GM23338 (cell line): ENCODE results near the gene KDM4E. TPM values are rescaled to one million over a fixed set of nuclear protein-coding genes. Genes with fewer than 3 reads are reported as not detected.

Experiments
- ATAC-seq: fragments of 200-7000 bp; cut with Tn5 transposase; 3 replicates; pipeline ENCODE4 v1.9.1; 2020
- DNase-seq: peaks from one replicate; pipeline ENCODE4 v3.0.0-alpha.2; 2015; ENCODE audit warnings: low spot score
- H2AFZ ChIP-seq: fragments of 200-600 bp; sonication (generic); 2 replicates; pipeline ENCODE4 v1.8.0; 2016; ENCODE audit warnings: antibody characterized with exemption, mild to moderate bottlenecking, moderate library complexity
- H3F3A ChIP-seq: fragments of 200-600 bp; sonication (generic); replicated peaks from 2 replicates; pipeline ENCODE4 v1.8.0; 2017; ENCODE audit warnings: antibody characterized with exemption, mixed run types, low read depth
- H3K27ac ChIP-seq: fragments of 200-600 bp; sonication (generic); 2 replicates; pipeline ENCODE4 v1.6.1; 2016; ENCODE audit warnings: low read depth
- H3K27me3 ChIP-seq: fragments of 200-600 bp; sonication (generic); 2 replicates; pipeline ENCODE4 v1.8.0; 2016; ENCODE audit warnings: mild to moderate bottlenecking, mixed run types, moderate library complexity; ENCODE audit not compliant: insufficient read depth
- H3K36me3 ChIP-seq: fragments of 200-600 bp; sonication (generic); 2 replicates; pipeline ENCODE4 v1.8.0; 2016; ENCODE audit warnings: mild to moderate bottlenecking; ENCODE audit not compliant: insufficient read depth
- H3K4me1 ChIP-seq: fragments of 200-600 bp; sonication (generic); 2 replicates; pipeline ENCODE4 v1.8.0; 2016; ENCODE audit warnings: mild to moderate bottlenecking, moderate library complexity; ENCODE audit not compliant: insufficient read depth
- H3K4me2 ChIP-seq: fragments of 200-600 bp; sonication (generic); 2 replicates; pipeline ENCODE4 v1.7.1; 2017; ENCODE audit warnings: mixed run types
- H3K4me3 ChIP-seq: fragments of 200-600 bp; sonication (generic); 2 replicates; pipeline ENCODE4 v1.6.1; 2016; ENCODE audit warnings: mixed run types
- H3K79me2 ChIP-seq: fragments of 200-600 bp; sonication (generic); replicated peaks from 2 replicates; pipeline ENCODE4 v1.8.0; 2017; ENCODE audit warnings: mild to moderate bottlenecking; ENCODE audit not compliant: insufficient read depth
- H3K9me2 ChIP-seq: fragments of 200-600 bp; sonication (generic); 2 replicates; pipeline ENCODE4 v1.8.0; 2017; ENCODE audit not compliant: insufficient read depth
- H4K20me1 ChIP-seq: fragments of 200-600 bp; sonication (generic); replicated peaks from 2 replicates; pipeline ENCODE4 v1.8.0; 2017; ENCODE audit warnings: mild to moderate bottlenecking; ENCODE audit not compliant: insufficient read depth
- H3K27ac Mint-ChIP-seq: 2 replicates; pipeline ENCODE4 v1.8.0; 2020; ENCODE audit warnings: inconsistent platforms, mild to moderate bottlenecking, moderate library complexity, mixed read lengths
- H3K27me3 Mint-ChIP-seq: 3 replicates; pipeline ENCODE4 v1.8.0; 2022; ENCODE audit warnings: low read depth, mild to moderate bottlenecking, moderate library complexity, mixed read lengths, inconsistent platforms; ENCODE audit not compliant: insufficient read depth, poor library complexity
- H3K36me3 Mint-ChIP-seq: 3 replicates; pipeline ENCODE4 v1.8.0; 2021; ENCODE audit warnings: low read depth, mild to moderate bottlenecking, inconsistent platforms, moderate library complexity, mixed read lengths
- H3K4me1 Mint-ChIP-seq: 3 replicates; pipeline ENCODE4 v1.8.0; 2020; ENCODE audit warnings: mild to moderate bottlenecking, inconsistent platforms, mixed read lengths
- H3K4me3 Mint-ChIP-seq: 3 replicates; pipeline ENCODE4 v1.8.0; 2021; ENCODE audit warnings: moderate library complexity, mild to moderate bottlenecking, inconsistent platforms, mixed read lengths
- H3K9me3 Mint-ChIP-seq: 3 replicates; pipeline ENCODE4 v1.8.0; 2020; ENCODE audit warnings: moderate library complexity, mild to moderate bottlenecking, inconsistent platforms, mixed read lengths
- CREB1 ChIP-seq: fragments of 250-450 bp; sonication (Bioruptor Pico); IDR thresholded peaks from 2 replicates; pipeline ENCODE4 v1.5.0; 2020; ENCODE audit warnings: low read depth, mild to moderate bottlenecking, moderate library complexity
- CTCF ChIP-seq, 2 experiments: fragments of 200-600 bp in 1 of 2; sonication (generic) in 1 of 2; conservative IDR thresholded peaks; 2 replicates each; pipeline versions ENCODE4 v1.5.1 to v1.6.1; 2016 to 2017; ENCODE audit warnings: antibody characterized with exemption in 2 of 2, low read depth in 2 of 2, mild to moderate bottlenecking in 2 of 2, moderate library complexity in 1 of 2
- ETS1 ChIP-seq: IDR thresholded peaks from 2 replicates; pipeline ENCODE4 v1.6.1; 2016; ENCODE audit warnings: antibody characterized with exemption
- EZH2 ChIP-seq: fragments of 200-600 bp; sonication (generic); IDR thresholded peaks from one replicate; pipeline ENCODE4 v1.8.0; 2017; ENCODE audit warnings: antibody characterized with exemption, mild to moderate bottlenecking, low read depth; ENCODE audit not compliant: unreplicated experiment
- EZH2phosphoT487 ChIP-seq: fragments of 200-600 bp; sonication (generic); IDR thresholded peaks from one replicate; pipeline ENCODE4 v1.8.1; 2018; ENCODE audit warnings: antibody characterized with exemption; ENCODE audit not compliant: unreplicated experiment
- JUNB ChIP-seq: IDR thresholded peaks from one replicate; pipeline ENCODE4 v1.6.1; 2016; ENCODE audit warnings: antibody characterized with exemption; ENCODE audit not compliant: unreplicated experiment
- STAT1 ChIP-seq: IDR thresholded peaks from one replicate; pipeline ENCODE4 v1.6.1; 2016; ENCODE audit warnings: antibody characterized with exemption; ENCODE audit not compliant: unreplicated experiment
- ZNF331 ChIP-seq: fragments of 250-450 bp; sonication (Bioruptor Pico); IDR thresholded peaks from 2 replicates; pipeline ENCODE4 v1.5.0; 2020; ENCODE audit warnings: low read depth, mild to moderate bottlenecking, moderate library complexity
- ZNF462 ChIP-seq: fragments of 250-450 bp; sonication (Bioruptor Pico); IDR thresholded peaks from 2 replicates; pipeline ENCODE4 v1.5.0; 2020; ENCODE audit warnings: mild to moderate bottlenecking, moderate library complexity
- polyA plus RNA-seq: library from polyadenylated mRNA; unstranded; fragments of >200 nt; fragmentation: Nextera tagmentation; extraction: Ambion mirVana; gene quantifications from 2 replicates; pipeline ENCODE4 v1.2.1, GENCODE V29; 2016
- total RNA-seq: library from RNA; depleted of rRNA; stranded (reverse); fragments of >200 nt; shearing (Covaris generic); gene quantifications from 2 replicates; pipeline ENCODE4 v1.2.3, GENCODE V29; 2014

Gene KDM4E
- total and polyA plus RNA-seq, 2 experiments from 2014 or later, result not detected

GRCh38 chr11:94988748-94989147 is 36.3 kb upstream of the KDM4E start:
- H3K36me3 Mint-ChIP-seq, result no peaks in the 10 kb centered on the region; the same call in 2 of the 3 replicates
- ATAC-seq (no peak), DNase-seq (no peak)
- TF ChIP-seq JUNB, result no peak
- no peak for TF ChIP-seq CTCF (conservative IDR thresholded peaks at IDR 0.05; ENCODE audit: low read depth in 2 of 2)
- no peak for TF ChIP-seq EZH2phosphoT487
- TF ChIP-seq CREB1 (CRISPR knock-in tag), result no peak
- Histone ChIP-seq H3K9me2 (no peaks in the 10 kb centered on the region), H3K4me2 (no peak overlapping the region), H3K27me3 (no peaks in the 10 kb centered on the region), H2AFZ (no peak overlapping the region), H3K4me1 (no peaks in the 10 kb centered on the region), H3K79me2 (no peaks in the 10 kb centered on the region), H3K36me3 (no peaks in the 10 kb centered on the region), H3F3A (no peaks in the 10 kb centered on the region), H3K27ac (no peak overlapping the region), H4K20me1 (no peaks in the 10 kb centered on the region; the same call in 1 of the 2 replicates), H3K4me3 (no peak overlapping the region)
- H3K9me3 Mint-ChIP-seq, result no peaks in the 10 kb centered on the region; the same call in 2 of the 3 replicates
- H3K27ac Mint-ChIP-seq, result no peak overlapping the region
- H3K27me3 Mint-ChIP-seq, result no peaks in the 10 kb centered on the region
- no peak overlapping the region for H3K4me3 Mint-ChIP-seq
- H3K4me1 Mint-ChIP-seq, result 0 out of 3 replicates have a peak, but pooled peaks cover 2% of the 10 kb centered on the region

- Histone ChIP-seq H3K79me2 (no peaks in the 10 kb centered on the region), H2AFZ (no peak overlapping the region), H3K4me3 (no peak overlapping the region), H4K20me1 (no peaks in the 10 kb centered on the region), H3K27ac (no peak overlapping the region), H3K4me2 (no peak overlapping the region), H3K27me3 (no peaks in the 10 kb centered on the region; the same call in 1 of the 2 replicates), H3K4me1 (no peaks in the 10 kb centered on the region), H3F3A (no peaks in the 10 kb centered on the region), H3K9me2 (no peaks in the 10 kb centered on the region), H3K36me3 (no peaks in the 10 kb centered on the region)
- DNase-seq (no peak), ATAC-seq (no peak)
- H3K36me3 Mint-ChIP-seq, result no peaks in the 10 kb centered on the region
- no peaks in the 10 kb centered on the region; the same call in 2 of the 3 replicates for H3K9me3 Mint-ChIP-seq
- no peak overlapping the region for H3K27ac Mint-ChIP-seq
- no peak overlapping the region for H3K4me3 Mint-ChIP-seq
- H3K27me3 Mint-ChIP-seq, result no peaks in the 10 kb centered on the region
- H3K4me1 Mint-ChIP-seq, result 0 out of 3 replicates have a peak, but pooled peaks cover 2% of the 10 kb centered on the region
- TF ChIP-seq ZNF331 (CRISPR knock-in tag) (no peak), ZNF462 (CRISPR knock-in tag) (no peak), CREB1 (CRISPR knock-in tag) (no peak), CTCF (conservative IDR thresholded peaks at IDR 0.05; ENCODE audit: low read depth in 2 of 2) (no peak), EZH2 (no peak), STAT1 (no peak), ETS1 (no peak)
These were observed 31.6 kb upstream of the KDM4E start for GRCh38 chr11:94993400-94993943.
